Measurements from ENCODE around the gene TMEM69. TPM values are rescaled to one million over a fixed set of nuclear protein-coding genes. Genes with fewer than 3 reads are reported as not detected.

Gene TMEM69
- total and polyA plus RNA-seq, 8 donors = 7.1 to 35.6 (median 14.2) TPM; not detected in 1

GRCh38 chr1:45656573-45657226 lies 31.3 kb upstream of the TMEM69 start:
- peaks cover 60 to 94% (median 92%) of the 10 kb centered on the region in 4 donors for H3K36me3 ChIP-seq

GRCh38 chr1:45658171-45658570 lies 29.8 kb upstream of the TMEM69 start:
- intact Hi-C loops (cut with DNase I; ENCODE audit: low total_unique reads) = no loop called here
- peak overlapping the region in 1 of 5 donors; percentile 32 for H3K27ac ChIP-seq
- peaks cover 0 to 44% (median 16%) of the 10 kb centered on the region in 4 donors for H3K4me1 ChIP-seq
- H3K27me3 ChIP-seq = no peaks in the 10 kb centered on the region
- peaks cover 56 to 79% (median 78%) of the 10 kb centered on the region in 4 donors for H3K36me3 ChIP-seq
- H3K4me3 ChIP-seq = no peak overlapping the region
- TF ChIP-seq EP300 (IDR thresholded peaks at IDR 0.05) (no peak), CTCF (IDR thresholded peaks at IDR 0.05) (no peak), POLR2AphosphoS5 (IDR thresholded peaks at IDR 0.05) (peak in 1 of 3 donors; percentile 51), POLR2A (IDR thresholded peaks at IDR 0.05) (no peak)
- H3K9me3 ChIP-seq = no peaks in the 10 kb centered on the region
- 23 to 56% (median 39%) methylated on average over 2 of the region's 2 CpGs for WGBS, 5 donors
- DNase-seq = peak in 1 of 2 donors; percentile 46

More at GRCh38 chr1:45656573-45657226, 31.3 kb upstream of the TMEM69 start:
- 90 to 98% (median 96%) methylated on average over 3 of the region's 3 CpGs for WGBS, 5 donors
- Histone ChIP-seq H3K4me3 (no peak overlapping the region), H3K27ac (no peak overlapping the region), H3K9me3 (no peaks in the 10 kb centered on the region), H3K27me3 (no peaks in the 10 kb centered on the region), H3K4me1 (peaks cover 0 to 29% (median 16%) of the 10 kb centered on the region in 4 donors)
- intact Hi-C loops (cut with DNase I; ENCODE audit: low total_unique reads) = no loop called here
- no peak for DNase-seq
- TF ChIP-seq POLR2AphosphoS5 (IDR thresholded peaks at IDR 0.05) = no peak
- no peak for TF ChIP-seq POLR2A (IDR thresholded peaks at IDR 0.05)
- TF ChIP-seq CTCF (IDR thresholded peaks at IDR 0.05) = no peak
- no peak for TF ChIP-seq EP300 (IDR thresholded peaks at IDR 0.05)

GRCh38 chr1:45659222-45659621 lies 28.8 kb upstream of the TMEM69 start:
- intact Hi-C loops (cut with DNase I; ENCODE audit: low total_unique reads) = no loop called here
- 95 to 100% (median 97%) methylated on average over 2 of the region's 2 CpGs for WGBS, 5 donors

GRCh38 chr1:45660336-45660735 lies 27.6 kb upstream of the TMEM69 start:
- H3K4me1 ChIP-seq = peaks cover 0 to 50% (median 16%) of the 10 kb centered on the region in 4 donors
- WGBS, 5 donors = 48 to 83% (median 67%) methylated on average over 2 of the region's 2 CpGs
- no peak overlapping the region for H3K4me3 ChIP-seq
- DNase-seq = no peak
- no peak overlapping the region for H3K27ac ChIP-seq
- H3K36me3 ChIP-seq = peaks cover 34 to 57% (median 56%) of the 10 kb centered on the region in 4 donors
- TF ChIP-seq POLR2A (IDR thresholded peaks at IDR 0.05) (no peak), CTCF (IDR thresholded peaks at IDR 0.05) (no peak)
- intact Hi-C loops (cut with DNase I; ENCODE audit: low total_unique reads) = no loop called here
- no peaks in the 10 kb centered on the region for H3K27me3 ChIP-seq
- H3K9me3 ChIP-seq = no peaks in the 10 kb centered on the region

More at GRCh38 chr1:45659222-45659621, 28.8 kb upstream of the TMEM69 start:
- peak overlapping the region in 1 of 5 donors; percentile 16 for H3K27ac ChIP-seq
- TF ChIP-seq POLR2A (IDR thresholded peaks at IDR 0.05) (no peak), CTCF (IDR thresholded peaks at IDR 0.05) (no peak), EP300 (IDR thresholded peaks at IDR 0.05) (no peak), POLR2AphosphoS5 (IDR thresholded peaks at IDR 0.05) (no peak)
- no peaks in the 10 kb centered on the region for H3K27me3 ChIP-seq
- H3K4me3 ChIP-seq = no peak overlapping the region
- no peak for DNase-seq
- no peaks in the 10 kb centered on the region for H3K9me3 ChIP-seq
- H3K36me3 ChIP-seq = peaks cover 45 to 68% (median 67%) of the 10 kb centered on the region in 4 donors
- H3K4me1 ChIP-seq = peaks cover 0 to 50% (median 16%) of the 10 kb centered on the region in 4 donors
